ENCODE data around the gene MINAR2.

MINAR2 gene

GRCh38 chr5:129766798-129767197 is 18.9 kb downstream of the MINAR2 start:
- Histone ChIP-seq H3K4me3 (ENCODE audit: low read depth in 1 of 2, low read length in 1 of 2) (no peak overlapping the region), H3K9me3 (no peaks in the 10 kb centered on the region), H3K27ac (no peak overlapping the region), H3K36me3 (no peaks in the 10 kb centered on the region), H3K27me3 (no peaks in the 10 kb centered on the region), H3K4me1 (ENCODE audit: control insufficient read depth in 1 of 2, insufficient read depth in 1 of 2, low read depth in 1 of 2, low read length in 1 of 2) (no peaks in the 10 kb centered on the region)
- no peak for TF ChIP-seq CTCF (IDR thresholded peaks at IDR 0.05)

DNA sequence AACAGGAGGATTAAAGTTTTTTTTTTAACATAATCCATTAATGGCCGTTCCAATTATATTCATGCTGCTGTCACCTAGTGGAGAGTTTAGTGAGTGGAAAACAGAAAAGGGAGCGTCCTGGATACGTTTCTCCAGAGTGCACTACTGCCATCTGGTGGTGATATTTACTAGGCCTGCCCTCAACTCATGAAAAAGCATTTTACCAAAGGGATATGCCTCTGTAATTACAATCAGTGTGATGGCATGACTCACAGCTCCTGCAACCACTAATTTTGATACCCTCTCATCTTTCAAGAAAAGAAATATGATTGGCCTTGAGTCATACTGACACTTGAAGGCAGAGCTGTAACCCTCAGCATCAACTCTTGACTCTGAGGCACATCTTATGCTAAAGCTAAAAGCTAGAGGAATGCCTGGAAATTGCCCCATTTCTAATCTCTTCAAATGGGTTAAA is 20.1 kb downstream of the MINAR2 start:
- no peak overlapping the region for H3K27ac ChIP-seq
- H3K36me3 ChIP-seq, result no peaks in the 10 kb centered on the region
- H3K4me3 ChIP-seq (ENCODE audit: low read depth in 1 of 2, low read length in 1 of 2), result no peak overlapping the region
- H3K4me1 ChIP-seq (ENCODE audit: control insufficient read depth in 1 of 2, insufficient read depth in 1 of 2, low read depth in 1 of 2, low read length in 1 of 2), result no peaks in the 10 kb centered on the region
- no peak for TF ChIP-seq CTCF (IDR thresholded peaks at IDR 0.05)
- no peaks in the 10 kb centered on the region for H3K27me3 ChIP-seq
- no peaks in the 10 kb centered on the region for H3K9me3 ChIP-seq

GRCh38 chr5:129768735-129769134 is 20.8 kb downstream of the MINAR2 start:
- Histone ChIP-seq H3K9me3 (no peaks in the 10 kb centered on the region), H3K27me3 (no peaks in the 10 kb centered on the region), H3K36me3 (no peaks in the 10 kb centered on the region), H3K4me1 (ENCODE audit: control insufficient read depth in 1 of 2, insufficient read depth in 1 of 2, low read depth in 1 of 2, low read length in 1 of 2) (no peaks in the 10 kb centered on the region), H3K4me3 (ENCODE audit: low read depth in 1 of 2, low read length in 1 of 2) (no peak overlapping the region), H3K27ac (no peak overlapping the region)
- no peak for TF ChIP-seq CTCF (IDR thresholded peaks at IDR 0.05)

GRCh38 chr5:129770024-129770820 is 22.3 kb downstream of the MINAR2 start:
- no peaks in the 10 kb centered on the region for H3K9me3 ChIP-seq
- H3K27ac ChIP-seq, result no peak overlapping the region
- no peak for TF ChIP-seq CTCF (IDR thresholded peaks at IDR 0.05)
- no peaks in the 10 kb centered on the region for H3K36me3 ChIP-seq
- H3K4me3 ChIP-seq (ENCODE audit: low read depth in 1 of 2, low read length in 1 of 2), result no peak overlapping the region
- no peaks in the 10 kb centered on the region for H3K27me3 ChIP-seq
- no peaks in the 10 kb centered on the region for H3K4me1 ChIP-seq (ENCODE audit: control insufficient read depth in 1 of 2, insufficient read depth in 1 of 2, low read depth in 1 of 2, low read length in 1 of 2)

DNA sequence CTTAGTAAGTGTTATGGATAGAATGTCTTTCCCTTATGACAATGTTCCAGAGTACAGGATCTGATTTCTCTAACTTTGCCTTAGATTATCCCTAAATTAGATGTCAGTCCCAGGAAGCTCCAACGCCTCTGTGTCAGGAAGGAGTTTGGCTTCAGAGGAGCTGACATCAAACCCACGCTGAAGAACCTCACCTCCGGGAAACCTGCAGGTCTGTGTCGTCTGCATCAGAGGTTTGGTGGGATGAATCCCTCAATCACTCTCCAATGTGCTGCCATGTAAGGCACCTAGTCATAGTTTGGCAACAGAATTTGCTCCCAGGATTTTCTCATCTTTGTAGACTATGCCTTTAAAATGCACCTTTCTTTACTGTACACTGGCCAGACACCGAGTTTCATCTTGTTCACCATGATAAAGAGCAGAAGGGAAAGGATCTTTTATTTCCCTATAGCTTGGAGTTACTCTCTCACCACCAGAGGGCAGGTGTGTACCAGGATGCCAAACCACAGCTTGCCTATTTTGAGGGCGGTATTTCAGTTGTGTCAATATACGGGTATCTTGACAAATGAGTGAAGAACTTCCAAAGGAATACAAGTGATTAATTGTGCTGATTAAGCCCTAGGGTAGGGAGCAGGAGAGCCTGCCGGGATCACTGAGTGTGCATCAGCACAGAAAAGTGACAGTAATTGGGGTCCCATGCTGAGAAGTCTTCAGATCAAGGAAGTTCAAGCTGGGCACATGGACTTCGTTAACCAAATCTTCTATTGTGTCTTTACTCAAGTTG is 23.4 kb downstream of the MINAR2 start:
- H3K9me3 ChIP-seq, result no peaks in the 10 kb centered on the region
- no peaks in the 10 kb centered on the region for H3K36me3 ChIP-seq
- H3K27me3 ChIP-seq, result no peaks in the 10 kb centered on the region
- no peak overlapping the region for H3K27ac ChIP-seq
- TF ChIP-seq CTCF (IDR thresholded peaks at IDR 0.05), result no peak
- H3K4me1 ChIP-seq (ENCODE audit: control insufficient read depth in 1 of 2, insufficient read depth in 1 of 2, low read depth in 1 of 2, low read length in 1 of 2), result no peaks in the 10 kb centered on the region
- no peak overlapping the region for H3K4me3 ChIP-seq (ENCODE audit: low read depth in 1 of 2, low read length in 1 of 2)
